Dermis blood vessel endothelial cell (primary cell): ENCODE measurements around the gene SPINT3. TPM values are rescaled to one million over a fixed set of nuclear protein-coding genes. Genes with fewer than 3 reads are reported as not detected.
A peak's percentile ranks its signal among the peaks of the same experiment; 100 is the strongest.

Experiments used
- DNase-seq: peaks from one replicate; pipeline ENCODE4 v3.0.0; 2010
- total RNA-seq: library from RNA; depleted of rRNA; stranded (reverse); fragments of >200 nt; gene quantifications from 2 replicates; pipeline ENCODE4 v1.2.3, GENCODE V29; 2014

SPINT3 gene
- not detected in 2 replicates for total RNA-seq

DNA sequence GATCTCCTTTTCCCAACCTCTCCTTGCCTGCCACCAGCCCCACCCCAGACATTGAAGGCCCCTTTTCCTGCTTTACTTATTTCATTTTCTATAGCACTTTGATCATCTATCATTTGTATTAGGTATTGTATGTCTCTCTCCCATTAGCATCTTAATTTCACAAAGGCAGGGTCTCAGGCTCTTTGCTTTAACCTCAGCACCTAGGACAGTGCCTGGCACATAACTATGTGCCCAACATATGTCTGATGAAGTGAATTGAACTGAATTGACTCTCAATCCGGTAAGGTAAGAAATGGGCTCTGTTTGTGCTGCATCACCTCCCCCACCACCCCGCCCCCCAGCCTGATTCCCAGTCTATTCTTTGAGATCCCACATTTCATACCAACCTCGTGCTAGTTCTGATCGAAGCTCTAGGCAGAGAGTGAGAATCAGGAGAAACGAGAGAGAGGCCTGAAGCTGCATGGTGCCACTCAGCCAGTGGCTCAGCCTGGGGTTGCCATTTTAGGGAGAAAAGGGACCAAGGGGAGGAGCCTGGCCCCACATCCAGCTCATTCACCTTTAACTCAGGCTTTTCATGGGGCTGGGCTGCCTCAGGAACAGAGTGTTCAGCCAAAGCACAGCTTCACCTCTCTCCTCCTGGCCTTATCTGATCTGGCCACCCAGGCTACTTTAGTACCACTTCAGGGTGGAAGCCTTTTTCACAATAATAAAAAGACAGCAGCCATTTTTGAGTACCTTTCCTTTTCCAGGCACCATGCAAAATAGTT lies at the start of gene SPINT3:
Gene SPINT3, minus strand, starts transcription at position 476 of the 767 bp plus-strand sequence. Its CDS starts 14 bp downstream, at position 462.
- DNase-seq: no peak

GRCh38 chr20:45564760-45565276 lies 49.4 kb upstream of the SPINT3 start:
- DNase-seq: no peak

GRCh38 chr20:45555198-45555597 lies 39.8 kb upstream of the SPINT3 start:
- no peak for DNase-seq

- DNase-seq: no peak
Measured at GRCh38 chr20:45552456-45552855, 37.0 kb upstream of the SPINT3 start.

DNA sequence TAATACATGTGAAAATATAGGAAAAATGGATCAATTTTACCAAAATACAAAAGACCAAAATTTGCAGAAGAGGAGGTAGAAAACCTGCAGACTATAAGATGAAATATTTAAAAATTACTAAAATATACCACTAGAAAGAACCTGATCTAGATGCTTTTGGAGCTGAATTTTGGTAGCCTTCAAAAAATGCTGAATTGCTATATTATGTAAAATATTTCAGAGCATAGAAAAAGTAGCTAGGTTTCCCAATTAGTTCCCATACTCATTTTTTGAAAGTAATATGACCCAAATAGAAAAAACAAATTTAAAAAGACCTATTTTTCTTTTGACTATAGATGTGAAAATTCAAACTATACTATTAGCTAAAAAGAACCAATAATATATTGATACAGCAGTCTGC lies 35.3 kb upstream of the SPINT3 start:
- DNase-seq: no peak

DNA sequence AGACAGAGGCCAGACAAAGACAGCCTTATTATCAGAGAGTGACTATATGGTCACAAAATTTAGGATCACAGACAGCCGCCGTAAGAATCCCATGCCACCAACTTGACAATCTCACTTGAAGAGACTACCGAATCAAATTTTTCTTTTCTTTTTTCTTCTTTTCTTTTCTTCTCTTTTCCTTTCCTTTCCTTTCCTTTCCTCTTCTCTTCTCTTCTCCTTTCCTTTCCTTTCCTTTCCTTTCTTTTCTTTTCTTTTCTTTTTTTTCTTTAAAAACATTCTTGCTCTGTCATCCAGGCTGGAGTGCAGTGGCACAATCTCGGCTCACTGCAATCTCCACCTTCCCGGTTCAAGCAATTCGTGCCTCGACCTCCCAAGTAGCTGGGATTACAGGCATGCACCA lies 33.0 kb upstream of the SPINT3 start:
- no peak for DNase-seq

DNA sequence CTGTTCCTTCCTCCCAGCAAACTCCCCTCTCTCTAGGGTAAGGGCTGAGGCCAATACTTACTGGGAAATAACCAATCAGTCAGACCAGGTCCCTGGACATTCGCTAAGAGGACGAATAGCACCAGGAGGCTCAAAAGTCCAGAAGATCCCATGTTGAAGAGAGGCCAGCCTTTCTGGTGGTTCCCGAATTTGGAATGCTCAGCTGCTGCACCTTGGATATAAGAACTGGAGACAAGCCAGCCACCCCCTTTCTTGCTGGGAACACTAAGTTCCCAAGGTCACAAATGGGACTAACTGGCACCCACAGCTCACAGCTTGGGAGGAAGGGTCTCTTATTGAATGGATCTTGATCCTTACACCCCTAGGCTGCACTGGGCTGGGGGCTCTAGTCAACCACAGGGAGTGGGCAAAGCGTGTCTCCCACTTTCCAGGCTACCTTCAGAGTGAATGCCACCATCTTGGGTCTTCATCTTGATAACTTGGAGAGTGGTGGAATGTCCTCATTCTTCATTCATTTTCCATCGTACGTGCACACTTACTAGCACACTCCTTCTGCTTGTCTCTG lies 31.9 kb upstream of the SPINT3 start, which contains the start of gene EPPIN:
Gene EPPIN, minus strand, starts transcription at position 196 of the 565 bp plus-strand sequence. Its CDS starts 44 bp downstream, at position 152.
- no peak for DNase-seq

- peak; percentile 7 for DNase-seq
Measured at GRCh38 chr20:45545754-45546453, 30.5 kb upstream of the SPINT3 start.

GRCh38 chr20:45545351-45545750 lies 29.9 kb upstream of the SPINT3 start:
- DNase-seq: no peak

DNA sequence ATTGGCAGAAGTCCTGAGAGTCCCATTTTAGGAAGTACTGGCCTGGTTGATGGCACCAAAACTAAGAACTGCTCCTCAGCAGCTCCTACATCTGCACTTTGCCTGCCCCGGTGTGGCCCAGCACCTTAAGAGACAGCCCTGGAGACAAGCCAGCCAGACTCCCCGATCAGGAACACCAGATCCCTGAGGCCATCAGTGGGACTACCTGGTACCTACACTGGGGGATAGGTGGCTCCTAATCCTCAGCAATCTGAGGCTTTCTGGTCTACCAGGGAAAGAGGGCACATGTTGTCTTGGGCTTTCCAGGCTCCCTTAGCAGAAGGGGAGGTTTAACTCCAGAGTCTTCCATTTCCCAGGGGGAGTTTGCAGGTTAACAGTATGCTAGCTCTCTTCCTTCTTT lies 24.0 kb upstream of the SPINT3 start, which contains the start of gene WFDC6:
Gene WFDC6, minus strand, starts transcription at position 101 of the 400 bp plus-strand sequence. Its CDS starts 75 bp downstream, at position 26.
- DNase-seq: no peak

DNA sequence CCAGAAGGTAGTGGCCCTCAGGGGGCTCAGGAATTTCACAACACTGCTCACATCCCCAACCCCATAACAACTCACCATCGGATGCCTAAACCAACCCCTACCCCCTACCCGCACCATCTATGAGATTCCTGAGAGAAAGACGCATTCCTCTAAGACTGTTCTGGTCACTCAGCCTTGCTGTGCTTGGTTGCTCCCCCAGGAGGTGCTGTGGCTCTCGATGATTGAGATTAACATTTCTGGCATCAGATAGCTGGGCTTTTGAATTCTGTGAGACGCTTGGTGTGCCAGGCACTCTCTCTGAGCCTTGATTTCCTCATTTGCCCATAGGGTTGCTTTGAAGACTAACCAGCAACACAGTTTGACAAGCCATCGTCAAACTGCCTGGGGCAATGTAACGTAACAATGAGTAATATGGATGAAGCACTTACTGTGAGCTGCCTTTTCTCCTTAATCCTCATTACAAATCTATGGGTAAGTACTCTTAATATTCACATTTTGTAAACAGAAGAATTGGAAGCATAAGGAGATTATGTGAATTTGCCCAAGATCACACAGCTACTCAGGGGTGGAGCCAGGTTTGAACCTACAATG lies 22.9 kb upstream of the SPINT3 start:
- DNase-seq: no peak

- DNase-seq: no peak
Measured at GRCh38 chr20:45527294-45527693, 11.9 kb upstream of the SPINT3 start.

DNA sequence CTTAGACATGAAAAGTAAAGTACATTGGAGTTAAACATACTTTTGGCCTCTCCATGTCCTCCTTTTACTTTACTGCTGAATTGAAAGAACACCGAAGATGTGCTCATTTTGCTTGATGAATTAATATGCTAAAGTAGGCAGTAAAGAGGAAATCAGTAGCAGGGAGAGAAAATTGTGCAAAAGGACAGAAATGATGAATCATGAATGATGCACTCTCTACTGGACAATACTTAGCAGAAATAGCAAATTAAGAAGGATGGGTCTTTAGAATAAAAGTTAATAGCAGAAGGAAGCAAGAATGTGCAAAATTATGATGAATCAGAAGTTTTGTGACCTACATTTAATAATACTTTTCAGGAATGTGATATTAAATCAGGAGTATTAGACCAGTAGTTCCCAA lies 8.4 kb upstream of the SPINT3 start:
- DNase-seq: no peak

DNA sequence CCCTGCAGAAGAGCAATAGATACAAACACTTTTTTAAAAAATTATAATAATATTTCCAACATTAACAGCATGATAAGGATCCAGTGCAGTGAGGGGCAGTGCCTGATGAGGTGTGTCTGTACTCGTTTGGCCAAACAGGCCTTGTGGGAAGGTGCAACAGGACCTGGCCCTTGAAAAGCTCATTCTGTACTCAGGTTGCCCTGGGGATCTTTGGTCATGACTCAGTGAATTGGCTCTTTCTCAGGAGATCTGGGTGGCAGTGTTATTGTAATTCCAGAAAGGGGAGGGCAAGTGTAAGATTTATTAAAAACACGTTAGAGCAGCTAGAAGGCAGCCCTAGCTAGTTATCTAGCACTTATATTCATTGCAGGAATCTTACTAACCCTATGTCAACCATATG lies 2.9 kb upstream of the SPINT3 start:
- no peak for DNase-seq

DNA sequence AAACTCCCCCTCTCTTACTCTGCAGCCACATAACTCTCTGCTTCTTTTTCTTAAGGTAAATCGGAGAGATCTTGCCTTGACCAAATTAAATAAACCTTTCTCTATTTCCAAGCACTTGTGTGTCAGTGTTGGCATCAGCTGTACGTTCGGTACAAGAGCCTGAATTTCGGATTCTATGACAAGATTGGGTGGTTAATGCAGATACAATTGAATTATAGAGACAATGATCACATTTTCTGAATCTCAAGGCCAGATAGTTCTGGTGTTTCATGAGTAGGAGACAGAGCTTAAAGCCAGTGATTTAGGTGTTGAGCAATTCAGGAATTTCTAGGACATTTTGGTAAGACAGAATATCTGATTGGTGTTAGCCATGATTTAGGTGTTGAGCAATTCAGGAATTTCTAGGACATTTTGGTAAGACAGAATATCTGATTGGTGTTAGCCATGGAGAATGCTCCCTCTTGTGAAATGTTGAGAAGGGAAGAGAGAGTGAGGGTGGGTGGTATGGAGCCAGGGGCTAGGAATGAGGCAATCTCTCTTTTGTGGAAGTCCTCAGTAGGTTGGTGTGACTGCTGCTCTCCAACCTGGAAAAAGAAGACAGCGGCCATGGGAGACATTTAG lies 5.1 kb downstream of the SPINT3 start:
- DNase-seq: no peak

GRCh38 chr20:45509091-45509490 lies 6.3 kb downstream of the SPINT3 start:
- DNase-seq: no peak

GRCh38 chr20:45508068-45508886 lies 7.1 kb downstream of the SPINT3 start:
- no peak for DNase-seq

- DNase-seq: no peak
Measured at GRCh38 chr20:45507011-45507820, 8.2 kb downstream of the SPINT3 start.

DNA sequence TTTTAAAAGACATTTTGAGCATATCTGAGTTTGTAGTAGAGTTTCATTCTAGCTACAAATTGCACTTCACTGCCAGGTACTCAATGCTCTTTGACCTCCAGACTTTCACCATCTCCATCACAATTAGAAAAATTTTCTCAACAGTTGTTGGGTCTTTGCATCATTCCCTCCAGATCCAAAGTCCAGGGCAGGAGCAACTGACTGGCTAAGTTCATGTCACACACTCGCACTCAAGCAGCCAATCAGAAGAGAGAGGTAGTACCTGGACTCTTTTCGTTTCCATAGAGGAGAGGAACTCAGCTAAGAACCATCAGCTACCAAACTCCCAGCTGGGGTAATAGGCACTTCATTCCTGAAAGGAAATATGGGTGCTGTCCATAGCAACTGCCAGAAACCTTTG lies 9.0 kb downstream of the SPINT3 start:
- no peak for DNase-seq

- DNase-seq: no peak
Measured at GRCh38 chr20:45503403-45503802, 12.0 kb downstream of the SPINT3 start.

GRCh38 chr20:45502561-45502960 lies 12.9 kb downstream of the SPINT3 start:
- DNase-seq: no peak
